Tibial artery (tissue), 4 donors: ENCODE data around the gene NHEJ1.
A peak's percentile ranks its signal among the peaks of the same experiment; 100 is the strongest.

ENCODE experiments used
- DNase-seq, 2 donors: peaks; one replicate each; pipeline ENCODE4 v3.0.0-alpha.2; 2019
- H3K27ac ChIP-seq, 2 donors: fragments of 200-600 bp; sonication (generic) in 1 of 2; 1 replicate in 1 of 2; 2 replicates in 1 of 2; pipeline ENCODE4 v1.5.1; 2018 to 2019; ENCODE audit warnings: mild to moderate bottlenecking in 1 of 2
- H3K27me3 ChIP-seq, 2 donors: fragments of 200-600 bp; sonication (generic) in 1 of 2; one replicate each; pipeline versions ENCODE4 v1.5.1 to v1.6.0; 2016 to 2019
- H3K36me3 ChIP-seq, 3 donors: fragments of 200-600 bp; sonication (generic) in 2 of 3; one replicate each; pipeline ENCODE4 v1.5.1; 2016 to 2019; ENCODE audit warnings: mild to moderate bottlenecking in 2 of 3
- H3K4me1 ChIP-seq, 4 donors: fragments of 200-600 bp; sonication (generic) in 2 of 4; 1 replicate in 3 of 4; 2 replicates in 1 of 4; pipeline ENCODE4 v1.5.1; 2016 to 2019
- H3K4me3 ChIP-seq, 2 donors: fragments of 200-600 bp; sonication (generic) in 1 of 2; 1 replicate in 1 of 2; 2 replicates in 1 of 2; pipeline ENCODE4 v1.5.1; 2018 to 2019; ENCODE audit warnings: mild to moderate bottlenecking in 2 of 2
- H3K9me3 ChIP-seq, 3 donors: fragments of 200-600 bp; sonication (generic) in 1 of 3; one replicate each; pipeline ENCODE4 v1.5.1; 2016 to 2019
- CTCF ChIP-seq, 2 experiments: fragments of 200-600 bp in 1 of 2; fragments of 450-650 bp in 1 of 2; IDR thresholded peaks; one replicate each; pipeline ENCODE4 v1.5.1; 2017 to 2019; ENCODE audit warnings: antibody characterized with exemption in 2 of 2, mild to moderate bottlenecking in 1 of 2, moderate library complexity in 1 of 2
- intact Hi-C: fragments of 100-400 bp; cut with DNase I; formaldehyde crosslinking; loops from one replicate; pipeline ENCODE4 v1.15.0; 2023; ENCODE audit warnings: low total_unique reads

The NHEJ1 gene

DNA sequence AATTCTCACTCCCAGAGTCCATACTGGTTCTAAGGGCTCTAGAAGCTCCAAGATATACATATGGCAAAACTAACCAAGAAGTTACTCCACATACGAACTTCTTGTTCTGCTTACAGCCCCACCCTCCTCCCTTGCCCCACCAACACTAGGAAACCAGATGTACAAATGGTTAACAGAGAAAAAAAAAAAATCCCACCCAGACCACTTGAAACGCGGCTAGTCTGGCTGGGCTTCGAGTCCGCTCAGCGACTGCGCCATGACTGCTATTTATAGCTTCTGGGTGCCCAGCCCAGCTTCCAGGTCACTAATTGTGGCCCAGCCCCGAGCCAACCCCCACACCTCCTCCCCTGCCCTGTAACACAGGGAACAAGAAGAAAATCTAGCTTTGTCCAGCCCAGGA lies 52.9 kb downstream of the NHEJ1 start:
- no peak overlapping the region for H3K4me3 ChIP-seq
- H3K36me3 ChIP-seq, result no peaks in the 10 kb centered on the region
- no peaks in the 10 kb centered on the region for H3K9me3 ChIP-seq
- peaks cover 0 to 4% (median 2%) of the 10 kb centered on the region in 4 donors for H3K4me1 ChIP-seq
- DNase-seq, result no peak
- no peaks in the 10 kb centered on the region for H3K27me3 ChIP-seq
- no peak overlapping the region for H3K27ac ChIP-seq
- no peak for TF ChIP-seq CTCF (IDR thresholded peaks at IDR 0.05)
- intact Hi-C loops, result no loop called here

- no peak overlapping the region for H3K4me3 ChIP-seq
- H3K27me3 ChIP-seq, result no peaks in the 10 kb centered on the region
- no peak for TF ChIP-seq CTCF (IDR thresholded peaks at IDR 0.05)
- H3K9me3 ChIP-seq, result no peaks in the 10 kb centered on the region
- H3K4me1 ChIP-seq, result peaks cover 0 to 4% (median 2%) of the 10 kb centered on the region in 4 donors
- intact Hi-C loops, result no loop called here
- DNase-seq, result no peak
- no peaks in the 10 kb centered on the region for H3K36me3 ChIP-seq
- no peak overlapping the region for H3K27ac ChIP-seq
Measured at GRCh38 chr2:219106251-219106650, 54.4 kb downstream of the NHEJ1 start.

DNA sequence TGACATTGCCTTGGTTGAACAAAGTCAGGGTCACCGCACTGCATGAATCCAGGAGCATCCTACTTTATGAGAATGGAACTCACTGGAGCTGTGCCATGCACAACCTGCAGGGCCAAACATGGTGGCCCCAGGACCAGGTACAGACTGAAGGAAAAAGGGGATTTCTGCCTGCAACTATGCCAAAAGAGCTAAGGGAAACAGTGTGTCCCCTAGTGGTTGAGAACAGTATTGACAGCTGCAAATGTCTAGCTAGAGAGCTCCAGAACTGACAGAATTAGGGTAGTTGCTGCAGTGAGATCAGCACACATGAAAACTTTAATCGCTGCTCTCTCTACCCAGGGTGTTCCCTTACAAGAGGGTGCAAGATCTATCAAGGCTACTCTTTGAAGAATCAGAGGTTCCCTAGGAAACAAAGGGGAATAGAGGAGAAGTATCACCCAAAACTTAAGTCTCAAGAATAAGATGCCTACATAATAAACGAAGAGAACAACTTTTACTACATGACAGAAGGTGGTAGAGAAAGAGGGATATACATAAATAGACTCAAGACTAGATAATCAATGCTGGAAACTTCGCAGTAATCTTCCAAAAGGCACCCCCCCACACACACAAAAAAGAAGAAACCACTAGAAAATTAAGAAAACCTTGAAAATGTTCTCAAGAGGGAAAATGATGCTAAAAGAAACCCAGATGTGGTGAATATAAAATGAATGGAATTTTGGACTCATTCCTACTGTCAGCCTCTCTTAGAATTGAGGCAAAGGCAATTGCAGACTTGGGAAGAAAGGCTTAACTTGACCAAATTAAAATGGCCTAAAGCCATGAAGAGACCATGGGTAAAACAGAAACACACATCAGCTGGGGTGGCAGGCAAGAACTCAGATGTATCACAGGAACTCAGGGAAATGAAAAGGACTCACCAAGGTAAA lies 56.2 kb downstream of the NHEJ1 start:
- Histone ChIP-seq H3K27me3 (no peaks in the 10 kb centered on the region), H3K4me1 (peaks cover 0 to 4% (median 2%) of the 10 kb centered on the region in 4 donors), H3K36me3 (no peaks in the 10 kb centered on the region), H3K27ac (no peak overlapping the region), H3K9me3 (no peaks in the 10 kb centered on the region), H3K4me3 (no peak overlapping the region)
- peak; percentile 42 to 46 for TF ChIP-seq CTCF (IDR thresholded peaks at IDR 0.05)
- no peak for DNase-seq
- intact Hi-C loops, result no loop called here

DNA sequence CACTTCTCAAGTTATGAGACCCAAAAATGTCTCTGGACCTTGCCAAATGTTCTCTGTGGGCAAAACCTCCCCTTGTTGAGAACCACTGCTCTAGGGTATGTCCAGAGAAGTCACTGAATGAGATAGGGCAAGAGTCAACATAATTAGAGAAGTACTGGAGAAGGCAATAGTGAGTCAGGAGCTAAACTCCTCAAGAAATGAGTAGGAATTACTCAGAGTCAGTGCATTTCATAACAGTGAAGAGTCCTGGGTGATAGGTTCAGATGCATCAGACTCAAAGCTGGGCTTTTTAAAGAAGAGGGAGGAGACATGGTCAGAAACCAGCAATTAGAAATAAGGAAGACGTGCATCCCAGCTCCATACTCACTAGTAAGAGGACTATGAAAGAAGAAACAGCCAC lies 61.3 kb downstream of the NHEJ1 start:
- no peak for DNase-seq
- intact Hi-C loops, result no loop called here
- peaks cover 0 to 7% (median 0%) of the 10 kb centered on the region in 3 donors for H3K36me3 ChIP-seq
- no peaks in the 10 kb centered on the region for H3K27me3 ChIP-seq
- no peak overlapping the region for H3K27ac ChIP-seq
- H3K9me3 ChIP-seq, result no peaks in the 10 kb centered on the region
- H3K4me3 ChIP-seq, result no peak overlapping the region
- no peaks in the 10 kb centered on the region for H3K4me1 ChIP-seq
- no peak for TF ChIP-seq CTCF (IDR thresholded peaks at IDR 0.05)

DNA sequence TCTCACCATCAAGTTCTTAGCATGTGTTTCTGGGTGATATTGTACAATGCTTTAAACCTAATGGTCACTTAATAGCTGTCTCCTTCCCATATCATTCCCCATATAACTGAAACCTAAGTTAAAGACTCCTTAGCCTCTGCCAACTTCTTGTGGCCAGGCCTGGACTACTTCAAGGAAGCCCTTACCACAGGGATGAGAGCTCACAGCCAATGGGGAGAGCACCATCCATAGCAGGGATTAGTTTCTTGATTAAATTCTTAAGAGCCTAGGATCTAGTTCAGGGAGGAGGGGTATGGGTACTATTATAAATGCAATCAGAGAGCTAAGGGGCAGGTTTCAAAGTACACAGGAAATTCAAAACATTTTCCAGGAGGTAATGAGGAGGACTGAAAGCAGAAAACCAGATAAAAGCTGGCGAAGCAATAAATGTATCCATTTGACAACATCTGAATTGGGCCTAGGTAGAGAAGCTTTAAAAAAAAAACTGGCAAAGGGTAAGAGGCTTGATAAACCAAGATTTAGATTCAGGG lies 65.1 kb downstream of the NHEJ1 start:
- intact Hi-C loops, result no loop called here
- no peak overlapping the region for H3K27ac ChIP-seq
- peaks cover 0 to 7% (median 4%) of the 10 kb centered on the region in 3 donors for H3K36me3 ChIP-seq
- H3K4me3 ChIP-seq, result no peak overlapping the region
- TF ChIP-seq CTCF (IDR thresholded peaks at IDR 0.05), result no peak
- no peaks in the 10 kb centered on the region for H3K9me3 ChIP-seq
- H3K27me3 ChIP-seq, result no peaks in the 10 kb centered on the region
- H3K4me1 ChIP-seq, result no peaks in the 10 kb centered on the region
- DNase-seq, result no peak
